CD4-positive, alpha-beta T cell treated with Interleukin-1 beta for 1 hour (primary cell): Measurements from ENCODE around the gene HHAT.
"Not testable (repeated sequence)": the region's sequence is repeated elsewhere in the genome, so short reads cannot be mapped to it uniquely, and the experiment has no call there.

Experiments
- DNase-seq, 2 donors: peaks; one replicate each; pipeline ENCODE4 v3.0.0-alpha.2; 2020 to 2022

HHAT gene

GRCh38 chr1:210315529-210315928, 13.2 kb upstream of the HHAT start:
- DNase-seq, result no peak

GRCh38 chr1:210321131-210321530, 7.6 kb upstream of the HHAT start:
- DNase-seq, result no peak

- no peak for DNase-seq
Observed at GRCh38 chr1:210321552-210321951, 7.2 kb upstream of the HHAT start.

GRCh38 chr1:210323957-210324356, 4.7 kb upstream of the HHAT start:
- DNase-seq, result no peak

GRCh38 chr1:210325026-210325670, 3.6 kb upstream of the HHAT start:
- no peak for DNase-seq

- no peak for DNase-seq
Observed at GRCh38 chr1:210328032-210328745, 513 bp upstream of the HHAT start.

GRCh38 chr1:210330279-210330866, 1.7 kb downstream of the HHAT start:
- DNase-seq, result no peak

GRCh38 chr1:210332233-210332632, 3.5 kb downstream of the HHAT start:
- peak; percentile 41 to 66 for DNase-seq

GRCh38 chr1:210332719-210333398, 4.2 kb downstream of the HHAT start:
- peak; percentile 34 to 65 for DNase-seq

GRCh38 chr1:210335001-210335400, 6.3 kb downstream of the HHAT start:
- no peak for DNase-seq

- no peak for DNase-seq
Observed at GRCh38 chr1:210336362-210336761, 7.7 kb downstream of the HHAT start.

GRCh38 chr1:210339500-210339899, 10.8 kb downstream of the HHAT start:
- no peak for DNase-seq

- no peak for DNase-seq
Observed at GRCh38 chr1:210340311-210340710, 11.6 kb downstream of the HHAT start.

GRCh38 chr1:210340841-210341240, 12.1 kb downstream of the HHAT start:
- peak in 1 of 2 donors; percentile 33 for DNase-seq

- peak in 1 of 2 donors; percentile 55 for DNase-seq
Observed at GRCh38 chr1:210342986-210343780, 14.5 kb downstream of the HHAT start.

- no peak for DNase-seq
Observed at GRCh38 chr1:210344706-210345105, 16.0 kb downstream of the HHAT start.

- DNase-seq, result no peak
Observed at GRCh38 chr1:210347112-210347511, 18.4 kb downstream of the HHAT start.

- no peak for DNase-seq
Observed at GRCh38 chr1:210351496-210351895, 22.8 kb downstream of the HHAT start.

- no peak for DNase-seq
Observed at GRCh38 chr1:210352575-210352974, 23.9 kb downstream of the HHAT start.

GRCh38 chr1:210354305-210354704, 25.6 kb downstream of the HHAT start:
- DNase-seq, result not testable (repeated sequence)

GRCh38 chr1:210358626-210359025, 29.9 kb downstream of the HHAT start:
- DNase-seq, result no peak

- no peak for DNase-seq
Observed at GRCh38 chr1:210359255-210359654, 30.6 kb downstream of the HHAT start.
